ENCODE measurements around the gene PMM2. TPM values are rescaled to one million over a fixed set of nuclear protein-coding genes. Genes with fewer than 3 reads are reported as not detected.

The PMM2 gene
- total and polyA plus RNA-seq, 9 of the 15 experiments (the other 6 are each of a cell fraction or from before 2014, with no cell fraction given) = 5.6 to 42.7 (median 25.9) TPM

DNA sequence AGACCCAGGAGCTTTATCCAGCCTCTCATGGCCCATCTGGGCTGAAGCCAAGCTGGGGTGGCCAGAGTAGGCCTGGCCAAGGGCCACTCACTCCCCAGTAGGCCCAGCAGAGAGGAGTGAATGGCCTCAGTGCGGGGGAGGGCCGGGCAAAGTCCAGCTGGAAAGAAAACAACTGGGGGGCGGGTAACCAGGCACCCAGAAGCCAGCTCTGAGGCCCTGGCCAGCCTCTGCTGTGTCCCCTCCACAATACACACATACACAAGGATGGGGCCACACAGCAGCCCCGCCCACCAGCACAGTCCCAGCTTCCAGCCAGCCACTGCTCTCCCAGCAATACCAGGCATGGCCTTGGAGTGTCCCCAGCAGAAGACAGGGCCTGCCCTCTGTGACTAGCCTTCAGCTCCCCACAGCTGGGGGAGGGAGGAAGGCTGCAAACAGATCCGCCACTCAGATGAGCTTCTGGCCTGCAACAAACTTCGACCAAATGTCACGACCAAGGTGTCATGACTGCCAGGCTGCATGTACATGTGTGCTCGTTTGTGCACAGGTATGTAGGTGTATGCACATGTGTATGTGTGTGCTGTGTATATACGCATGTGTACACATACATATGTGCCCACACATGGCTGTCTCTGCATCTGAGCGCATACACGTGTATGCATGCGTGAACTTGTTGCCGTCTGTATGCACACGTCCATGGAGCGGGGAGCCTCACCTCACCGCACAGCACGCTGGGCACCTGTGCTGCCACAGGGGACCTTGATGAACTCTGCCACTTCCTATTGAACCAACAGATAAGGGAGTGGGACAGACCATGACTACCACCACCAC is 66.2 kb downstream of the PMM2 start (continued):
- TF ChIP-seq POLR2G (IDR thresholded peaks at IDR 0.05; ENCODE audit: low read depth, low read length) (peak; percentile 60), VEZF1 (CRISPR knock-in tag; IDR thresholded peaks at IDR 0.05) (peak; percentile 37; the same call in 1 of the 2 replicates), ZNF584 (CRISPR knock-in tag; IDR thresholded peaks at IDR 0.05; ENCODE audit: low read depth) (no peak), YY1 (IDR thresholded peaks at IDR 0.05; ENCODE audit: borderline replicate concordance in 1 of 3, control insufficient read depth in 1 of 3, extremely low read depth in 1 of 3, insufficient read depth in 3 of 3, insufficient read length in 1 of 3, insufficient replicate concordance in 2 of 3, low read depth in 1 of 3, low read length in 2 of 3) (peak in 1 of 3 experiments; percentile 26), ZNF668 (CRISPR knock-in tag; IDR thresholded peaks at IDR 0.05) (no peak), KDM2B (CRISPR knock-in tag; IDR thresholded peaks at IDR 0.05) (no peak), SMC3 (conservative IDR thresholded peaks at IDR 0.05; ENCODE audit: insufficient read depth, low read depth, low read length) (0 out of 2 replicates have a peak, but pooled peaks have one; percentile 19)
- TF ChIP-seq, protein P1, sequence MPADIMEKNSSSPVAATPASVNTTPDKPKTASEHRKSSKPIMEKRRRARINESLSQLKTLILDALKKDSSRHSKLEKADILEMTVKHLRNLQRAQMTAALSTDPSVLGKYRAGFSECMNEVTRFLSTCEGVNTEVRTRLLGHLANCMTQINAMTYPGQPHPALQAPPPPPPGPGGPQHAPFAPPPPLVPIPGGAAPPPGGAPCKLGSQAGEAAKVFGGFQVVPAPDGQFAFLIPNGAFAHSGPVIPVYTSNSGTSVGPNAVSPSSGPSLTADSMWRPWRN (IDR thresholded peaks at IDR 0.05; ENCODE audit: low read depth) = no peak
- TF ChIP-seq, protein P2, sequence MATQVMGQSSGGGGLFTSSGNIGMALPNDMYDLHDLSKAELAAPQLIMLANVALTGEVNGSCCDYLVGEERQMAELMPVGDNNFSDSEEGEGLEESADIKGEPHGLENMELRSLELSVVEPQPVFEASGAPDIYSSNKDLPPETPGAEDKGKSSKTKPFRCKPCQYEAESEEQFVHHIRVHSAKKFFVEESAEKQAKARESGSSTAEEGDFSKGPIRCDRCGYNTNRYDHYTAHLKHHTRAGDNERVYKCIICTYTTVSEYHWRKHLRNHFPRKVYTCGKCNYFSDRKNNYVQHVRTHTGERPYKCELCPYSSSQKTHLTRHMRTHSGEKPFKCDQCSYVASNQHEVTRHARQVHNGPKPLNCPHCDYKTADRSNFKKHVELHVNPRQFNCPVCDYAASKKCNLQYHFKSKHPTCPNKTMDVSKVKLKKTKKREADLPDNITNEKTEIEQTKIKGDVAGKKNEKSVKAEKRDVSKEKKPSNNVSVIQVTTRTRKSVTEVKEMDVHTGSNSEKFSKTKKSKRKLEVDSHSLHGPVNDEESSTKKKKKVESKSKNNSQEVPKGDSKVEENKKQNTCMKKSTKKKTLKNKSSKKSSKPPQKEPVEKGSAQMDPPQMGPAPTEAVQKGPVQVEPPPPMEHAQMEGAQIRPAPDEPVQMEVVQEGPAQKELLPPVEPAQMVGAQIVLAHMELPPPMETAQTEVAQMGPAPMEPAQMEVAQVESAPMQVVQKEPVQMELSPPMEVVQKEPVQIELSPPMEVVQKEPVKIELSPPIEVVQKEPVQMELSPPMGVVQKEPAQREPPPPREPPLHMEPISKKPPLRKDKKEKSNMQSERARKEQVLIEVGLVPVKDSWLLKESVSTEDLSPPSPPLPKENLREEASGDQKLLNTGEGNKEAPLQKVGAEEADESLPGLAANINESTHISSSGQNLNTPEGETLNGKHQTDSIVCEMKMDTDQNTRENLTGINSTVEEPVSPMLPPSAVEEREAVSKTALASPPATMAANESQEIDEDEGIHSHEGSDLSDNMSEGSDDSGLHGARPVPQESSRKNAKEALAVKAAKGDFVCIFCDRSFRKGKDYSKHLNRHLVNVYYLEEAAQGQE (IDR thresholded peaks at IDR 0.05; ENCODE audit: borderline replicate concordance) = peak; percentile 4; the same call in 1 of the 2 replicates
- TF ChIP-seq, protein P2 (CRISPR knock-in tag; IDR thresholded peaks at IDR 0.05; ENCODE audit: low read depth) = no peak
- TF ChIP-seq, protein P3, sequence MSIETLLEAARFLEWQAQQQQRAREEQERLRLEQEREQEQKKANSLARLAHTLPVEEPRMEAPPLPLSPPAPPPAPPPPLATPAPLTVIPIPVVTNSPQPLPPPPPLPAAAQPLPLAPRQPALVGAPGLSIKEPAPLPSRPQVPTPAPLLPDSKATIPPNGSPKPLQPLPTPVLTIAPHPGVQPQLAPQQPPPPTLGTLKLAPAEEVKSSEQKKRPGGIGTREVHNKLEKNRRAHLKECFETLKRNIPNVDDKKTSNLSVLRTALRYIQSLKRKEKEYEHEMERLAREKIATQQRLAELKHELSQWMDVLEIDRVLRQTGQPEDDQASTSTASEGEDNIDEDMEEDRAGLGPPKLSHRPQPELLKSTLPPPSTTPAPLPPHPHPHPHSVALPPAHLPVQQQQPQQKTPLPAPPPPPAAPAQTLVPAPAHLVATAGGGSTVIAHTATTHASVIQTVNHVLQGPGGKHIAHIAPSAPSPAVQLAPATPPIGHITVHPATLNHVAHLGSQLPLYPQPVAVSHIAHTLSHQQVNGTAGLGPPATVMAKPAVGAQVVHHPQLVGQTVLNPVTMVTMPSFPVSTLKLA (conservative IDR thresholded peaks at IDR 0.05) = peak in 1 of 2 experiments; percentile 42; a peak in 2 of 4 replicates
- TF ChIP-seq, protein P4, sequence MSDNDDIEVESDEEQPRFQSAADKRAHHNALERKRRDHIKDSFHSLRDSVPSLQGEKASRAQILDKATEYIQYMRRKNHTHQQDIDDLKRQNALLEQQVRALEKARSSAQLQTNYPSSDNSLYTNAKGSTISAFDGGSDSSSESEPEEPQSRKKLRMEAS (CRISPR knock-in tag; IDR thresholded peaks at IDR 0.05) = peak; percentile 20; the same call in 1 of the 2 replicates

Measured in K562 (cell line).